Astrocyte (in vitro differentiated cells and primary cell): ENCODE measurements around the gene OCIAD2. TPM values are rescaled to one million over a fixed set of nuclear protein-coding genes. Genes with fewer than 3 reads are reported as not detected.

Source experiments
- DNase-seq: peaks from one replicate; pipeline ENCODE4 v3.0.0-alpha.2; 2010; ENCODE audit warnings: low read depth
- FAIRE-seq: peaks from 2 replicates; lab custom pipeline; 2011; peaks lifted over from hg19 to GRCh38; lab: Jason Lieb, UNC
- H2AFZ ChIP-seq: 2 replicates; pipeline ENCODE4 v1.6.0; 2012; ENCODE audit warnings: low read depth, low read length, inconsistent platforms
- H3K27ac ChIP-seq: 2 replicates; pipeline ENCODE4 v1.5.1; 2011; ENCODE audit warnings: low read depth, low read length, inconsistent platforms
- H3K27me3 ChIP-seq: 2 replicates; pipeline ENCODE4 v1.6.0; 2011; ENCODE audit warnings: low read length, inconsistent platforms; ENCODE audit not compliant: insufficient read depth
- H3K36me3 ChIP-seq: 2 replicates; pipeline ENCODE4 v1.5.1; 2011; ENCODE audit warnings: low read length, inconsistent platforms; ENCODE audit not compliant: insufficient read depth
- H3K4me1 ChIP-seq: 2 replicates; pipeline ENCODE4 v1.5.1; 2011; ENCODE audit warnings: low read length, inconsistent platforms; ENCODE audit not compliant: insufficient read depth
- H3K4me2 ChIP-seq: 2 replicates; pipeline ENCODE4 v1.6.0; 2012; ENCODE audit warnings: low read length, inconsistent platforms
- H3K4me3 ChIP-seq: 2 replicates; pipeline ENCODE4 v1.5.1; 2011; ENCODE audit warnings: low read depth, mild to moderate bottlenecking, low read length, inconsistent platforms; ENCODE audit not compliant: insufficient read depth
- H3K79me2 ChIP-seq: 2 replicates; pipeline ENCODE4 v1.6.0; 2012; ENCODE audit warnings: mild to moderate bottlenecking, low read length, inconsistent platforms; ENCODE audit not compliant: insufficient read depth
- H3K9ac ChIP-seq: 2 replicates; pipeline ENCODE4 v1.6.0; 2012; ENCODE audit warnings: mild to moderate bottlenecking, low read length, inconsistent platforms
- H3K9me3 ChIP-seq: 2 replicates; pipeline ENCODE4 v1.5.1; 2012; ENCODE audit warnings: low read depth, mild to moderate bottlenecking, low read length, inconsistent platforms; ENCODE audit not compliant: insufficient read depth
- H4K20me1 ChIP-seq: 2 replicates; pipeline ENCODE4 v1.6.0; 2012; ENCODE audit warnings: low read length, inconsistent platforms; ENCODE audit not compliant: insufficient read depth
- H3K27ac Mint-ChIP-seq: one replicate; pipeline ENCODE4 v1.8.0; 2021; ENCODE audit warnings: mild to moderate bottlenecking, mixed read lengths; ENCODE audit not compliant: unreplicated experiment
- H3K27me3 Mint-ChIP-seq: one replicate; pipeline ENCODE4 v1.8.0; 2021; ENCODE audit warnings: low read depth, mixed read lengths; ENCODE audit not compliant: unreplicated experiment
- H3K36me3 Mint-ChIP-seq: one replicate; pipeline ENCODE4 v1.8.0; 2021; ENCODE audit warnings: low read depth, mixed read lengths; ENCODE audit not compliant: unreplicated experiment
- H3K4me1 Mint-ChIP-seq: one replicate; pipeline ENCODE4 v1.8.0; 2021; ENCODE audit warnings: low read depth, mixed read lengths; ENCODE audit not compliant: unreplicated experiment
- H3K4me3 Mint-ChIP-seq: one replicate; pipeline ENCODE4 v1.8.0; 2021; ENCODE audit warnings: mild to moderate bottlenecking, moderate library complexity, mixed read lengths; ENCODE audit not compliant: unreplicated experiment
- H3K9me3 Mint-ChIP-seq: one replicate; pipeline ENCODE4 v1.8.0; 2021; ENCODE audit warnings: mild to moderate bottlenecking, mixed read lengths; ENCODE audit not compliant: unreplicated experiment
- EZH2 ChIP-seq: IDR thresholded peaks from 2 replicates; pipeline ENCODE4 v1.6.1; 2012; ENCODE audit warnings: mild to moderate bottlenecking, low read length, inconsistent platforms; ENCODE audit not compliant: insufficient read depth
- total RNA-seq: library from RNA; stranded (reverse); gene quantifications from 2 replicates; pipeline ENCODE4 v1.2.1, GENCODE V29; 2021
- TF ChIP-seq, protein P1 (sequence below): IDR thresholded peaks from 2 replicates; pipeline ENCODE4 v1.5.1; 2011; ENCODE audit warnings: low read depth, mild to moderate bottlenecking, inconsistent platforms, low read length, moderate library complexity; ENCODE audit not compliant: insufficient read depth

Gene OCIAD2
- total RNA-seq, 1 donor from 2014 or later: 76.1 TPM

DNA sequence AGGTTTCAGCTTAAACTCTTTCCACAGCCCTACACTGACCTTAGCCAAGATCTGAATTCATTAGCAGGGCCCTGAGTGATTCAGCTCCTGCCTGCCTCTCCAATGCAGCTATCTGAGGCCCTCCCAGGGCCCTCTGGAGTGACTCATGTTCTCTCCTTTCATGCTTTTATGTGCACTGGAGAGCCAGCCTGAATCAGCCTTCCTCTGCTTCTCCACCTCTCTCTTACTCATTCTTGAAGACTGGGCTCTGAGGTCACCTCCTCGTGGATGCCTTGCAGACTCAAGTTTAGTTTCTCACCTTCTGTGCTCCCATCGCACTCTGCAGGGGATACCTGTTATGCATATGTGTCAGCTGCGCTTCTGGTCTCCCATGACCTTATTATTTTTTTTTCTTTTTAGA, 3.1 kb upstream of the OCIAD2 start:
- H2AFZ ChIP-seq: no peak overlapping the region
- H3K9ac ChIP-seq: no peak overlapping the region
- Mint-ChIP-seq H3K4me1 (peaks cover 17% of the 10 kb centered on the region), H3K9me3 (no peaks in the 10 kb centered on the region), H3K27me3 (no peaks in the 10 kb centered on the region), H3K4me3 (no peak overlapping the region), H3K27ac (peak overlapping the region; percentile 48), H3K36me3 (peaks cover 1% of the 10 kb centered on the region)
- FAIRE-seq (peak; percentile 91), DNase-seq (peak; percentile 99)
- no peaks in the 10 kb centered on the region for H3K9me3 ChIP-seq
- TF ChIP-seq, protein P1, sequence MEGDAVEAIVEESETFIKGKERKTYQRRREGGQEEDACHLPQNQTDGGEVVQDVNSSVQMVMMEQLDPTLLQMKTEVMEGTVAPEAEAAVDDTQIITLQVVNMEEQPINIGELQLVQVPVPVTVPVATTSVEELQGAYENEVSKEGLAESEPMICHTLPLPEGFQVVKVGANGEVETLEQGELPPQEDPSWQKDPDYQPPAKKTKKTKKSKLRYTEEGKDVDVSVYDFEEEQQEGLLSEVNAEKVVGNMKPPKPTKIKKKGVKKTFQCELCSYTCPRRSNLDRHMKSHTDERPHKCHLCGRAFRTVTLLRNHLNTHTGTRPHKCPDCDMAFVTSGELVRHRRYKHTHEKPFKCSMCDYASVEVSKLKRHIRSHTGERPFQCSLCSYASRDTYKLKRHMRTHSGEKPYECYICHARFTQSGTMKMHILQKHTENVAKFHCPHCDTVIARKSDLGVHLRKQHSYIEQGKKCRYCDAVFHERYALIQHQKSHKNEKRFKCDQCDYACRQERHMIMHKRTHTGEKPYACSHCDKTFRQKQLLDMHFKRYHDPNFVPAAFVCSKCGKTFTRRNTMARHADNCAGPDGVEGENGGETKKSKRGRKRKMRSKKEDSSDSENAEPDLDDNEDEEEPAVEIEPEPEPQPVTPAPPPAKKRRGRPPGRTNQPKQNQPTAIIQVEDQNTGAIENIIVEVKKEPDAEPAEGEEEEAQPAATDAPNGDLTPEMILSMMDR: no peak
- no peak for TF ChIP-seq EZH2
- H3K27ac ChIP-seq: peak overlapping the region; percentile 62
- H3K4me3 ChIP-seq: no peak overlapping the region
- peaks cover 48% of the 10 kb centered on the region for H3K4me1 ChIP-seq
- peak overlapping the region; percentile 55 for H3K4me2 ChIP-seq
- no peaks in the 10 kb centered on the region for H3K36me3 ChIP-seq
- no peaks in the 10 kb centered on the region for H4K20me1 ChIP-seq
- H3K79me2 ChIP-seq: peaks cover 16% of the 10 kb centered on the region
- H3K27me3 ChIP-seq: no peaks in the 10 kb centered on the region

DNA sequence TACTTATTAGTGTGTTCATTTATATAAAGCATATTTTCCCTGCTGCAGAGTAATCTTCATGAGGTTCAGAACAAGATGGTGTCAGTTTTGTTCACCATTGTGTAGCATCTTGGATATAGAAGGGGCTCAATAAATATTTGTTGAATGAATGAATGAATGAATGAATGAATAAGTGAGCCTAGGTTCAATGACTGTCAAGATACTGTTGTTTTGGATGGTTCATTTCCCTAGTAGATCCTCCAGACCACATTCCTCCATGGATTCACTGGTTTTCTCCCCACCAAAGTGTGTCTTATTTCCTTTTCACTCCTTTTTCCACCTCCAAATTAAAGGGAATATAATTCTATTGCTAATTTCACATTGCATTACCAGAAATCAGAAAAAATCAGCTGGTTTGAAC, 2.1 kb upstream of the OCIAD2 start:
- Mint-ChIP-seq H3K4me3 (no peak overlapping the region), H3K27ac (peak overlapping the region; percentile 58), H3K9me3 (no peaks in the 10 kb centered on the region), H3K4me1 (peaks cover 21% of the 10 kb centered on the region), H3K27me3 (no peaks in the 10 kb centered on the region), H3K36me3 (peaks cover 1% of the 10 kb centered on the region)
- no peaks in the 10 kb centered on the region for H4K20me1 ChIP-seq
- H3K4me1 ChIP-seq: peaks cover 49% of the 10 kb centered on the region
- H3K79me2 ChIP-seq: peaks cover 23% of the 10 kb centered on the region
- no peak overlapping the region for H3K4me3 ChIP-seq
- H3K4me2 ChIP-seq: no peak overlapping the region
- TF ChIP-seq, protein P1: no peak
- TF ChIP-seq EZH2: no peak
- H3K9me3 ChIP-seq: no peaks in the 10 kb centered on the region
- DNase-seq: no peak
- no peak overlapping the region for H2AFZ ChIP-seq
- no peaks in the 10 kb centered on the region for H3K27me3 ChIP-seq
- FAIRE-seq: no peak
- no peaks in the 10 kb centered on the region for H3K36me3 ChIP-seq
- H3K9ac ChIP-seq: no peak overlapping the region
- H3K27ac ChIP-seq: peak overlapping the region; percentile 62

DNA sequence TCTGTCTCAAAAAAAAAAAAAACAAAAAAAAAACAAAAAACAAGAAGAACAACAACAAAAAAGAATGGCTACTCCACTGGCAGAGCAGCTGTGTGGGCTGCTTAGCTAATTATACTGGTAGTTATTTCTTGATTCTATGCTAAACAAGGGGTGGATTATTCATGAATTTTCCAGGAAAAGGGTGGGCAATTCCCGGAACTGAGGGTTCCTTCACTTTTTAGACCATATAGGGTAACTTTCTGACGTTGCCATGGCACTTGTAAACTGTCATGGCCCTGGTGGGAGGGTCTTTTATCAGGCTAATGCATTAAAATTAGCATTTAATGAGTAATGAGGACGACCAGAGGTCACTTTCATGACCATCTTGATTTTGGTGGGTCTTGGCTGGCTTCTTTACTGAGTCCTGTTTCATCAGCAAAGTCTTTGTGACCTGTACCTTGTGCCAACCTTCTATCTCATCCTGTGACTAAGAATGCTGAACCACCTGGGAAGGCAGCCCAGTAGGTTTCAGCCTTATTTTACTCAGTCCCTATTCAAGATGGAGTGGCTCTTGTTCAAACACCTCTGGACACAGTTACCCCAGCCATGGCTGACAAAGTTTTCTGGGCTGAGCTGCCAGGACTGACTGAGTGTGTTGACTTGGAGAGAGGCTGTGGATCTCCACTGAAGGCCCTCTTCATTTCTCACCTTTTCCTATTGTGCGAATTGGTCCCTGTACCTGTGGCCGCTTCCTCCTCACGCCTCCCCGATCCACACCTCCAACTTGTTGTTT, 1.3 kb upstream of the OCIAD2 start:
- no peak overlapping the region for H3K4me3 Mint-ChIP-seq
- Histone ChIP-seq H3K4me3 (no peak overlapping the region), H3K9ac (no peak overlapping the region), H3K27me3 (no peaks in the 10 kb centered on the region), H3K27ac (no peak overlapping the region), H4K20me1 (no peaks in the 10 kb centered on the region), H2AFZ (no peak overlapping the region), H3K4me2 (no peak overlapping the region), H3K79me2 (peaks cover 23% of the 10 kb centered on the region), H3K9me3 (no peaks in the 10 kb centered on the region), H3K4me1 (peaks cover 41% of the 10 kb centered on the region), H3K36me3 (no peaks in the 10 kb centered on the region)
- H3K4me1 Mint-ChIP-seq: peaks cover 19% of the 10 kb centered on the region
- no peaks in the 10 kb centered on the region for H3K27me3 Mint-ChIP-seq
- H3K9me3 Mint-ChIP-seq: no peaks in the 10 kb centered on the region
- H3K27ac Mint-ChIP-seq: peak overlapping the region; percentile 51
- DNase-seq (no peak), FAIRE-seq (no peak)
- TF ChIP-seq EZH2: no peak
- TF ChIP-seq, protein P1: no peak
- peaks cover 1% of the 10 kb centered on the region for H3K36me3 Mint-ChIP-seq
